HG03135 (cell line): ENCODE data around the gene RPS26.
"Not testable (repeated sequence)": the region's sequence is repeated elsewhere in the genome, so short reads cannot be mapped to it uniquely, and the experiment has no call there.

Source experiments
- ATAC-seq: cut with Tn5 transposase; IDR thresholded peaks from one replicate; pipeline ENCODE4 v1.9.1; 2021; ENCODE audit warnings: mild to moderate bottlenecking, moderate library complexity; ENCODE audit not compliant: unreplicated experiment

RPS26 gene

DNA sequence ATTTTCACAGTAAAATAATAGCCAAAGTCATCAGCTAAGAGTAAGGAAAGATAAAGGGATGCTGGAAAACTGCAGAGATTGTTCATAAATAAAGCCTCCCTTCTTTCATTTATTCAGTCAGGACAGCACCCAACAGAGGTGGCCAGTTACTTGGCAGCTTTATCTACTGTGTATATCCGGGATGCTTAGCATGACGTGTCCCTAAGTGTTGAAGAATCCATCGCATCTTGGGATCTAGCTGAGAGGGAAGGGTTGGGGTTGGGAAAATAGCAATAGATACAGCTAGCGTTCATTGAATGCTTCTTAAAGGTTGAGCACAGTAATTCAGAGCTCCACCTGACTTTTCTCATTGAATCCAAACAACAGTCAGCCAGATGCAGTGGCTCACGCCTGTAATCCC lies 32.7 kb downstream of the RPS26 start:
- ATAC-seq: no peak

GRCh38 chr12:56077966-56078365 lies 36.2 kb downstream of the RPS26 start:
- ATAC-seq: not testable (repeated sequence)

- ATAC-seq: no peak
Observed at GRCh38 chr12:56078427-56078826, 36.7 kb downstream of the RPS26 start.

DNA sequence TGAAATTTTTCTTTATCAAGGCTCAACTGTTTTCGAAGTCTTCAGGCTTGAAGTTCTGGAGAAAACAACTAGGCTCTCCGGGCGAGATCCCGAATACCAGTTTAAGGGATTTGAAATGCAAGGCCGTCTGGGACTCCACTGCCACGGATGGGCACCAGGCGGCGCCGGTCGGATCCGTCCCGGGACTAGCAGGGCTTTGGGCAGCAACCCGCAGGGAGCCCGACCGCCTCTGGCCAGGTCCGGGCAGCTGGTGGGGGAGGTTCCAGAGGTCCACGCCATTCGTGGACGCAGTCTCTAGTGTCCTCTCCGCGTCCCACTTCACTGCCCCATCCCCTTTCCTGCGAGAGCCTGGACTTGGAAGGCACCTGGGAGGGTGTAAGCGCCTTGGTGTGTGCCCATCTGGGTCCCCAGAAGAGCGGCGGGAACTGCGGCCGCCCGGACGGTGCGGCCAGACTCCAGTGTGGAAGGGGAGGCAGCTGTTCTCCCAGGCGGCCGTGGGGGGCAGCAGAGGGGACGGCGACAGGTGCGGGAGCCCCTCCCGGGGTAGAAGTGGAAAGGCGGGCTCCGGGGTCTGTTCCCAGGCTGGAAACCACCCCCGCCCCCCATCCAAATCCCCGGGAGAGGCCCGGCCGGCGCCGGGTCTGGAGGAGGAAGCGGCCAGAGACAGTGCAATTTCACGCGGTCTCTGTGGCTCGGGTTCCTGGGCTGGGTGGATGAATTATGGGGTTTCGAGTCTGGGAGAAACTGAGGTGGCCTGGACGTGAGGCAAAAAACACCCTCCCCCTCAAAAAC lies 37.4 kb downstream of the RPS26 start:
- no peak for ATAC-seq

DNA sequence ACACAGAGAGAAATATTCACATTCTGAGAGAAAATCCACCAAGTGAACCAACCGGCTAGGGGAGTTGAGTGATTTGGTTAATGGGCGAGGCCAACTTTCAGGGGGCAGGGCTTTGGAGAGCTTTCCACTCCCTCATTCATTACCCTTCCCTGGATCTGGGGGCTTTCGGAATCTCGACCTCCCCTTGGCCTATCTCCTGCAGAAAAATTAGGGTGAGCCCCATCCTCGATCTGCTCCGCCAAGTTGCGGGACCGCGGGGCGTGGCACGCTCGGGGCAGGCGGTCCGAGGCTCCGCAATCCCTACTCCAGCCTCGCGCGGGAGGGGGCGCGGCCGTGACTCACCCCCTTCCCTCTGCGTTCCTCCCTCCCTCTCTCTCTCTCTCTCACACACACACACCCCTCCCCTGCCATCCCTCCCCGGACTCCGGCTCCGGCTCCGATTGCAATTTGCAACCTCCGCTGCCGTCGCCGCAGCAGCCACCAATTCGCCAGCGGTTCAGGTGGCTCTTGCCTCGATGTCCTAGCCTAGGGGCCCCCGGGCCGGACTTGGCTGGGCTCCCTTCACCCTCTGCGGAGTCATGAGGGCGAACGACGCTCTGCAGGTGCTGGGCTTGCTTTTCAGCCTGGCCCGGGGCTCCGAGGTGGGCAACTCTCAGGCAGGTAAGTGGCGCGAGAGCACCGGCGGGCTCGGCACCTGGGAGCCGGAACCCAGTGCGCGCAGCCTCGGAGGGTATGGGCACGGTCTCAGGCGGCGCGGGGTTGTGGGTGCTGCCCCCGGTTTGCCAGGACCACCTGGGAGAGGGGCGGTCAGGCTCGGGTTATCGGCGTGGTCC lies 38.2 kb downstream of the RPS26 start, which contains the start of gene ERBB3:
Gene ERBB3, plus strand, starts transcription at position 443 of the 833 bp plus-strand sequence. Its CDS starts 136 bp downstream, at position 579.
- ATAC-seq: no peak

- ATAC-seq: no peak
Observed at GRCh38 chr12:56080556-56081138, 38.9 kb downstream of the RPS26 start.

GRCh38 chr12:56081393-56082347 lies 40.0 kb downstream of the RPS26 start:
- ATAC-seq: no peak

DNA sequence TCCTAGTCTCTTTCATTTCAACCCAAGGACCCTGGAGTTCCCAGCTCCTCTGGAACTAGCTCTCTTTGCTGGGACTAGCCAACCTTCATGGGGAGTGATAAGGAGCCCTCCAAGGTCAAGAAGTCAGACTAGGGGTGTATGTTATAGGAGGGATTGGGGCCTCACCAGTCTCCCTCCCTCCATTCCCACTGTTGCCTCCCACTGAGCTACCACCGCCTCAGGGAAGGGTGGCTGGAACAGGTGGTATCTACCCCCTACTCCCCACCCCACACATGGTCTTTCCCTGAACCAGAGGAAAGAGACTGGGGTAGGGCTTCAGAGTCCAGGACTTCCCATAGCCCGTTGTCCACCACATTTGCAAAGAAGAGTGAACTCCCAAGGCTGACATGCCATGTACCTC lies 40.7 kb downstream of the RPS26 start:
- no peak for ATAC-seq

- no peak for ATAC-seq
Observed at GRCh38 chr12:56082967-56083366, 41.2 kb downstream of the RPS26 start.

GRCh38 chr12:56084958-56085543 lies 43.3 kb downstream of the RPS26 start:
- ATAC-seq: no peak

DNA sequence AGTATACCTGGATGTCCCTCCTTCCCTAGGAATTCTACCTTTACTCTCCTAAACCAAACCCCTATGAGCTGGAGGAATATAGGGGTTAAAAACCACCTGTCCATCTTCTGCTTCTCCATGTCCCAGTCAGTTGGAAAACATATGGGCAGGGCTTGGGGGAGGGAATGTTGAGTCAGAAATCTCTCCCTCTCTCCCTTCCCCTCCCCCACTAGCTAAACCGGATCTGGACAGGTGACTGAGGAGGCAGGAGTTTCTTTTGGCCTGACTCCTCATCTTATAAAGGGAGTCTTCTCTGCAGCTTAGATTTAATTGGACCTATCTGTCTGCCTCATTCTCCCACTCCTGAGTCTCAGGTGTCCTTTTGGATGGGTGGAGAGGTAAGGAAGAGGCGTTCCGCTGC lies 44.4 kb downstream of the RPS26 start:
- no peak for ATAC-seq

DNA sequence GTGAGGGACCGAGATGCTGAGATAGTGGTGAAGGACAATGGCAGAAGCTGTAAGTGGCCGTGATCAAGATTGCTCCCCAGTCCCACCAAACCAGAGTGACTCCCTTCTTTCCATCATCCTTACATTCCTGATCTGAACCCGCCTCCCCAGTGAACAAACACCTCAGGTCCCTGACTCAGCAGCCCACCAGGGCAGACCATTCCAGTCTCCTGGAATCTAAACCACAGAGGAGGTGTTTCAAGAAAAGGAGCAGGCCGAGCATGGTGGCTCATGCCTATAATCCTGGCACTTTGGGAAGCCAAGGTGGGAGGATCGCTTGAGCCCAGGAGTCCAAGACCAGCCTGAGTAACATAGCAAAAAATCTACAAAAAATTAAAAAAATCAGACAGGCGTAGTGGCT lies 44.9 kb downstream of the RPS26 start:
- no peak for ATAC-seq

GRCh38 chr12:56087220-56087619 lies 45.5 kb downstream of the RPS26 start:
- no peak for ATAC-seq
